ENCODE measurements around the gene AREG.

AREG gene

DNA sequence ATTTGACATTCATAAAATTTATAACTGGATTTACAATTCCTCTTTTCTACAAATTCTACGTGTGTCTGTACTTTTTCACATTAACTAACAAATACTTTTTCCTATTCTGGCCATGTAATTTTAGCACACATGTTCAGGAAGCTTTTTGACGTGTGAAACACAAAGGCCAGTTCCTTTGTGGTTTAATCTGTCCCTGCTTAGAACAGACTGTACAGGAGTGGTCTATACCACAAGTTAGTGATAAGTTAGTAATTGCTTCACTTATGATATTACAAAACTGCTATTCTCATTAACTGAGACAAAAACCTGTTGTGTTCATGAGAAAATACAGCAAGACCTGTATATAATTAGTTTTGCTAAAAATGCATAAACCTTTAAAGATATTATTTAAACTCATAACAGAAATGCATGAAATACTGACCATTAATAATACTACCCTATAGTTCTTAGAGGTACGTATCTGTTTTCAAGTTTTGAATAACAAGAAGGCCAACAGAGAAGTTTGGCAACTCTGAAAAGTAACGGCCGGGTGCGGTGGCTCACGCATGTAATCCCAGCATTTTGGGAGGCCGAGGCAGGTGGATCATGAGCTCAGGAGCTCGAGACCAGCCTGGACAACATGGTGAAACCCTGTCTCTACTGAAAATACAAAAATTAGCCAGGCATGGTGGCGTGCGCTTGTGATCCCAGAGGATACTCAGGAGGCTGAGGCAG is 13.7 kb upstream of the AREG start:
- Histone ChIP-seq H3K79me2 (ENCODE audit: insufficient read depth, low read length) (no peaks in the 10 kb centered on the region), H3K4me2 (ENCODE audit: low read depth, low read length, poor library complexity, severe bottlenecking) (no peak overlapping the region), H3K9me3 (ENCODE audit: insufficient read depth, low read depth, low read length) (no peaks in the 10 kb centered on the region), H3K27me3 (ENCODE audit: insufficient read depth, low read length, poor library complexity, severe bottlenecking) (peaks cover 7% of the 10 kb centered on the region), H3K4me1 (ENCODE audit: insufficient read depth, low read length, poor library complexity, severe bottlenecking) (no peaks in the 10 kb centered on the region), H3K4me3 (ENCODE audit: low read length, poor library complexity, severe bottlenecking) (no peak overlapping the region), H3F3A (ENCODE audit: low read depth) (no peaks in the 10 kb centered on the region), H3K9ac (ENCODE audit: low read depth, low read length, poor library complexity, severe bottlenecking) (no peak overlapping the region), H3K9me2 (replicated peaks; ENCODE audit: low read depth, low read length) (no peaks in the 10 kb centered on the region), H2AFZ (ENCODE audit: low read length) (no peak overlapping the region), H4K20me1 (ENCODE audit: insufficient read depth, low read length, poor library complexity, severe bottlenecking) (no peaks in the 10 kb centered on the region), H3K36me3 (ENCODE audit: insufficient read depth, low read length) (no peaks in the 10 kb centered on the region)
- TF ChIP-seq EZH2phosphoT487 (IDR thresholded peaks at IDR 0.05; ENCODE audit: borderline replicate concordance): no peak
- TF ChIP-seq, protein P1, sequence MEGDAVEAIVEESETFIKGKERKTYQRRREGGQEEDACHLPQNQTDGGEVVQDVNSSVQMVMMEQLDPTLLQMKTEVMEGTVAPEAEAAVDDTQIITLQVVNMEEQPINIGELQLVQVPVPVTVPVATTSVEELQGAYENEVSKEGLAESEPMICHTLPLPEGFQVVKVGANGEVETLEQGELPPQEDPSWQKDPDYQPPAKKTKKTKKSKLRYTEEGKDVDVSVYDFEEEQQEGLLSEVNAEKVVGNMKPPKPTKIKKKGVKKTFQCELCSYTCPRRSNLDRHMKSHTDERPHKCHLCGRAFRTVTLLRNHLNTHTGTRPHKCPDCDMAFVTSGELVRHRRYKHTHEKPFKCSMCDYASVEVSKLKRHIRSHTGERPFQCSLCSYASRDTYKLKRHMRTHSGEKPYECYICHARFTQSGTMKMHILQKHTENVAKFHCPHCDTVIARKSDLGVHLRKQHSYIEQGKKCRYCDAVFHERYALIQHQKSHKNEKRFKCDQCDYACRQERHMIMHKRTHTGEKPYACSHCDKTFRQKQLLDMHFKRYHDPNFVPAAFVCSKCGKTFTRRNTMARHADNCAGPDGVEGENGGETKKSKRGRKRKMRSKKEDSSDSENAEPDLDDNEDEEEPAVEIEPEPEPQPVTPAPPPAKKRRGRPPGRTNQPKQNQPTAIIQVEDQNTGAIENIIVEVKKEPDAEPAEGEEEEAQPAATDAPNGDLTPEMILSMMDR (conservative IDR thresholded peaks at IDR 0.05; ENCODE audit: low read length): no peak

DNA sequence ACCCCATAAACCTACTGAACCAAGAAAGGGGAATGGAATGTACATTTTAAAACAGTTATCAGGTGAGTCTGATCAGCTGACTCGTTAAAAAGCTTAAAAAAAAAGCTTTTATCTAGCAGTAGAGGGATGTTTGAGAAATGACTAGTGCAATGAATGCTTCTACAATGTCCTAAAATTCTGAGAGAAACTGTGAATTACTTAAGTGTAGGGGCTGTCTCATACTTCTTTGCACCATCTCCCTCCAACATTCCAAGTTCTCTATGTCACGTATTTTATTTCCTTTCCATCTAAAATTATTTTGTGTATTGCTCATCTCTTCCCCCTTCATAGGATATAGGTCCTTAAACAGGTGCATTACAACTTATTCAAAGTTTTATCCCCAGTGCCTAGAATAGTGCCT is 11.9 kb upstream of the AREG start:
- Histone ChIP-seq H3K36me3 (ENCODE audit: insufficient read depth, low read length) (no peaks in the 10 kb centered on the region), H4K20me1 (ENCODE audit: insufficient read depth, low read length, poor library complexity, severe bottlenecking) (no peaks in the 10 kb centered on the region), H3K4me2 (ENCODE audit: low read depth, low read length, poor library complexity, severe bottlenecking) (no peak overlapping the region), H2AFZ (ENCODE audit: low read length) (no peak overlapping the region), H3K4me3 (ENCODE audit: low read length, poor library complexity, severe bottlenecking) (no peak overlapping the region), H3F3A (ENCODE audit: low read depth) (no peaks in the 10 kb centered on the region), H3K79me2 (ENCODE audit: insufficient read depth, low read length) (no peaks in the 10 kb centered on the region), H3K9me2 (replicated peaks; ENCODE audit: low read depth, low read length) (no peaks in the 10 kb centered on the region), H3K9ac (ENCODE audit: low read depth, low read length, poor library complexity, severe bottlenecking) (no peak overlapping the region), H3K27me3 (ENCODE audit: insufficient read depth, low read length, poor library complexity, severe bottlenecking) (peaks cover 7% of the 10 kb centered on the region), H3K4me1 (ENCODE audit: insufficient read depth, low read length, poor library complexity, severe bottlenecking) (no peaks in the 10 kb centered on the region), H3K9me3 (ENCODE audit: insufficient read depth, low read depth, low read length) (no peaks in the 10 kb centered on the region)
- TF ChIP-seq, protein P1 (conservative IDR thresholded peaks at IDR 0.05; ENCODE audit: low read length): no peak
- no peak for TF ChIP-seq EZH2phosphoT487 (IDR thresholded peaks at IDR 0.05; ENCODE audit: borderline replicate concordance)

DNA sequence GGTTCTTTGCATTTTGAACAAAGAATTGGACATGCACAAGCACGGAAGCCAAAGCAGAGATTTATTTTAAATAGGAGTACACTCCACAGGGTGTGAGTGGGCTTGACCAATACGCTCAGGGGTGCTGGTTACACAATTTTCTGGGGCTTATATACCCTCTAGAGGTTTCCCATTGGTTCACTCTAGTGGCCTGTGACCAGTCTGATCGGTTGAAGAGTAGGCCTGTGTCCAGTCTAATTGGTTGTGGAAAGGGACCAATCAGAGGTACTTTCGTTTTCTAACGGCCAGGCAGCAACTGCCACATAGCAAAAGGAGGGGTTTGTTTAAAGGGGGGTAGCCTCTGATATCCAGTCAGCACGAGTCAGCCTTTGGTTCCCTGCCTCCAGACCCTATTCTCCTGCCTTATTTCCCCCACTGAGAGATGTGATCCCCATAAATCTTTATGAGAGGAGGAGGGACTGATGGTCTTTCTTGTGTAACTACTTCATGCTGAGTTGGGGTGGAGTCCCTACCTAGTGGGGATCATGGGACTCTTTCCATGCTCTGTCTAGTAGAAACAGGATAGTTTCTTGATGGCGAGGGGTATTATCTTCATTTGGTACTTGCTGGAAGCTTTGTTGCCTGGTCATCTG is 11.3 kb upstream of the AREG start:
- no peak overlapping the region for H3K4me2 ChIP-seq (ENCODE audit: low read depth, low read length, poor library complexity, severe bottlenecking)
- H3K4me1 ChIP-seq (ENCODE audit: insufficient read depth, low read length, poor library complexity, severe bottlenecking): no peaks in the 10 kb centered on the region
- H3F3A ChIP-seq (ENCODE audit: low read depth): no peaks in the 10 kb centered on the region
- H3K9me2 ChIP-seq (replicated peaks; ENCODE audit: low read depth, low read length): no peaks in the 10 kb centered on the region
- no peak overlapping the region for H3K9ac ChIP-seq (ENCODE audit: low read depth, low read length, poor library complexity, severe bottlenecking)
- no peaks in the 10 kb centered on the region for H3K36me3 ChIP-seq (ENCODE audit: insufficient read depth, low read length)
- H4K20me1 ChIP-seq (ENCODE audit: insufficient read depth, low read length, poor library complexity, severe bottlenecking): no peaks in the 10 kb centered on the region
- TF ChIP-seq, protein P1 (conservative IDR thresholded peaks at IDR 0.05; ENCODE audit: low read length): no peak
- no peak for TF ChIP-seq EZH2phosphoT487 (IDR thresholded peaks at IDR 0.05; ENCODE audit: borderline replicate concordance)
- no peak overlapping the region for H3K4me3 ChIP-seq (ENCODE audit: low read length, poor library complexity, severe bottlenecking)
- H3K27me3 ChIP-seq (ENCODE audit: insufficient read depth, low read length, poor library complexity, severe bottlenecking): peaks cover 7% of the 10 kb centered on the region
- H3K79me2 ChIP-seq (ENCODE audit: insufficient read depth, low read length): no peaks in the 10 kb centered on the region
- H2AFZ ChIP-seq (ENCODE audit: low read length): no peak overlapping the region
- no peaks in the 10 kb centered on the region for H3K9me3 ChIP-seq (ENCODE audit: insufficient read depth, low read depth, low read length)
